AG08395 (cell line): ENCODE measurements around the gene ZDHHC3.

ENCODE experiments used
- DNase-seq: peaks from one replicate; pipeline ENCODE4 v3.0.0; 2012; ENCODE audit warnings: mixed read lengths, low spot score

ZDHHC3 gene

DNA sequence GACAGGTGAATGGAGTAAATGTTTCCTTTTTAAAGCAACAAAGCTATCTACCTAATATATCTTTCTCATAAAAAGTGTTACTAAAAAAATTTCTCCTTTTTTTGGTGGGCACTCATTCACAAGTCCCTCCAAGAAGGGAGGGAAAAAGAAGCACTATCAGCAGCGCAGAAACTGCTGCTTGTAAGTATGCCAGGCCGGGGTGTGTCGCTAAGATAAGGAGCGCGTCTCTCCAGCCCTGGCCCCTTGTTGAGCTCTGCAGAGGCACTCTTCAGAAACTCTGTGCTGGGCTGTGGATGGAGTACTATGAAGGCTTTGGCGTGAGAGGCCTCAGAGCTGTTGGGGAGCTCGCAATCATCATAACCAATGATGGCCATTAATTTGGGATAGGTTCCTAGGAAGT is 49.1 kb downstream of the ZDHHC3 start:
- DNase-seq, result no peak

DNA sequence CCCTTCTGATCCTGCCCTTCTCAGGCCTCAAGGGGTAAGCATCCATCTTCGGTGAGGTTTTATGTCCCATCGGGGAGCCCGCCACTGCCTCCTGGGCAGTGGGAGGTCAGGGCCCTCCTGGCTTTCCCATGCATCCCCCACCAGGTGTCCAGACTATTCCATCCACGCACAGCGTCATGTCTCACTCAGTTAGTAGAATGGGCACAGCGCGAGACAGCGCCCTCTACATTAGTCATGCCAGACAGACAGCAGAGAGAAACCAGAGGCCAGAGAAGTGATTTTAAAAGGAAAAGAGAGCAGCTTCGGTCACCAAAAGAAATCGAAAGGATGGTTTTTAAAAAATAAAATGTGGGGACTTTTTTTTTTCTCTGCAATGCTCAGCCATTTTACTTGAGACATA is 49.8 kb downstream of the ZDHHC3 start:
- DNase-seq, result no peak

DNA sequence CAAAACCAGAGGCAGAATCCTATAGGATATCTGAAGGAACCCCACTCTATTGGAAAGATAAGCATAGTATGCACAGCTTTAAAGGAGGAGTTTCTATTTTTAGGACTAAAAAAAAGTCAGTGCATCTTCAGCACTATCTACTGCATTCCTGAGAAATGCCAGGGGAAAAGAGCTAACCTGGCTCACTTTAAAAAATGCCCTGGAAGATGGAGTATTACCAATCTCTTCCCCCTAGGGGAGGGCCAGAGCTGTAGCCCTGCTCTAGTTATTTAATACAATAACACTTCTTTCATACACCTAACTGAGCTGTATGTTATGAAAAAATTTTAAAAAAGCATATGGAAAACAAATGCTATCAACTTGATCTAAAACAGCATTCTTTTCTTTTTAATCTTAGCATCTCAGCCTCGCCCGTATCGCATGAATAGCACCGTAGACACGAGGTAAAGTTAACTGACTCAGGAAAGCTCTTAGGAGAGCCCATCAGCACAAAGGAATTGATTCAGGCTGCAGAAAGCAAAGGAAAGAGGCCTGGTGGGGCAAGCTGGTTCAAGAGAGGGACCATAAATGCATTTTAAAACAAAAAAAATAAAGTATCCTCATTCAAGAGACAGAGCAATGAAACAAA is 51.4 kb downstream of the ZDHHC3 start:
- DNase-seq, result peak; percentile 17

DNA sequence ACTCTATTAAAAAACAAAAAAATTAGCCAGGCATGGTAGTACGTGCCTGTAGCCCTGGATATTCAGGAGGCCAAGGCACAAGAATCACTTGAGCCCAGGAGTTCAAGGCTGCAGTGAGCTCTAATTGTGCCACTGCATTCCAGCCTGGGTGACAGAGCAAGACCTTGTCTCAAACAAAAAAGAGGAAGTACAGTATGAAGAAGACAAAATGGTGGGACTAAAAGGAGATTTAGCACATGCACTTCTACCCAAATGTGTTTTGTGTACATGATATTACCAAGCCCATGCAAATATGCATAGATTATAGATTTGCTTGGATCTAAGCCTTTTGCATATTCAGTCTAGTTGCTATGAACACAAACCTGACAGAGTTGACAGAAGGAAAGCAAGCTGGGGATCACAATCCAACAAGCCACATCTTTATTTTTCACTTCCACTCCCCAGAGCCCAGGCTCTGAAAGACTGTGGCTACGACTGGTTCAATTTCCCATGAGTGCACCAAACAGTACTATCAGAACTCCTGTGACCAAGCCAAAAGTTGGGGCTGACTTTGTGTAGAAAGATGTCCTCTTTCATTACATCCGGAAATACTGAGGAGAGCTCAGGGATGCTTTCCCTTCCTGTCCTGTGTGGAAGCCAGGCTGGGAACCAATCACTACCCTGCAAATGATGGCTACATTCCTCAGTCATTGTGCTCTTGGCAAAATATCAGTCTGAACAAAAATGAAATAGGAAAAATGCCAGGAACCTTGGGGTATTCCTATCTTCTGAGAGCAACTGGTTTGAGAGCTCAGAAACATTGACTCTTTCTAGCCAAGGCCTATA is 52.1 kb downstream of the ZDHHC3 start:
- DNase-seq, result peak; percentile 66

DNA sequence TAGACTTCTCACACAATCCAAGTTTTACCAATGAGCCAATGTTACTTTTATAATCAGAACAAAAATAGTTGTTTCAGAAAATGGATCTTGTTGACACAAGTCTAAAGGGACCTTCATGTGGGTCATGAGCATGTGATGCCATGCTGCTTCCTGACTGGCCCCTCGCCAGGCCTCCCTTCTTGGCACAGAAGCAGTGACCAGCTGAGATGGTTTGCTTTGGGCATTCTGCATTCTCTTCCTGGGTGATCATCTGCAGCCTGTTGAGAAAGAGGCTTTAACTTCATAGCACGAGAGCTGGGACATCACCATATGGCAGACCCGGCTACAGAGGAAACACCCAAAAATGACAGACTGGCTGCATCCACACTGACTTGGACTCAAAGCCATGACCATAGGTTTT is 55.9 kb downstream of the ZDHHC3 start:
- no peak for DNase-seq

DNA sequence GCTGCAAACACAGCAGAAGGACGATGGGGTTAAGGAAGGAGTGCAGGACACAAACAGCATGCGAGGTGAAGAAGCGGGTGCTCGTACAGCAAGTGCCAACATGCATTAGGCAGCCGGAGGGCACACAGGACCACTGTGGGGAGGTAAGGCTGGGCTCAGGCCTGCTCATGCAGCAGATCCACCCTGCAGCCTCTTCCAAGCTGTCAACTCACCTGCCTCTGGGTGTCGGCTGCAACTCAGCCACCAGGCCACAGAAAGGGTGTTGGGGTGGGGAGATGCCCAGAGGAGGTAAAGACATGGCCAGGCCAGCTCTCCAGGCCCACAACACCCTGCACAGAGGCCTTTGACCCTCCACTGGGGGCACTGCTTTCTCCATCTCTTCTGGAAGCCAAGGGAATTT is 57.4 kb downstream of the ZDHHC3 start:
- DNase-seq, result no peak

DNA sequence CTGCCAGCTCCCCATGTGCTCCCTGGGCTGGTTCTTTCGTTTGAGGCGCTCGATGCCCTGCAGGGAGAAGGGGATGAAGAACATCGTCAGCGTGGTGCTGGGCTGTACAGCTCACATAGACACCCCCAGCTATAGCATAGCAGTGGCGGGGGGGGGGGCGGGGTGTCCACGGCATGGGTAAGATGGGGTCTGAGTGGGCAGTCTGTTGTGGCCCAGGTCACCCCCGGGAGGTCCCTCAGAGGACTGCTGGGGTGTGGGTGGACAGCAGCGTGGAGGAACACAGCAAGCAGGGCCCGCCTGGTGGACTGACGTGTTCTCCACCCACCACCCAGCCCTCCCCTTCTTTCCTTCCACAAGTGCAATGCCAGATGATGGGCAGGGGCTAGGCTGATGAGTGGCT is 57.9 kb downstream of the ZDHHC3 start:
- DNase-seq, result no peak

DNA sequence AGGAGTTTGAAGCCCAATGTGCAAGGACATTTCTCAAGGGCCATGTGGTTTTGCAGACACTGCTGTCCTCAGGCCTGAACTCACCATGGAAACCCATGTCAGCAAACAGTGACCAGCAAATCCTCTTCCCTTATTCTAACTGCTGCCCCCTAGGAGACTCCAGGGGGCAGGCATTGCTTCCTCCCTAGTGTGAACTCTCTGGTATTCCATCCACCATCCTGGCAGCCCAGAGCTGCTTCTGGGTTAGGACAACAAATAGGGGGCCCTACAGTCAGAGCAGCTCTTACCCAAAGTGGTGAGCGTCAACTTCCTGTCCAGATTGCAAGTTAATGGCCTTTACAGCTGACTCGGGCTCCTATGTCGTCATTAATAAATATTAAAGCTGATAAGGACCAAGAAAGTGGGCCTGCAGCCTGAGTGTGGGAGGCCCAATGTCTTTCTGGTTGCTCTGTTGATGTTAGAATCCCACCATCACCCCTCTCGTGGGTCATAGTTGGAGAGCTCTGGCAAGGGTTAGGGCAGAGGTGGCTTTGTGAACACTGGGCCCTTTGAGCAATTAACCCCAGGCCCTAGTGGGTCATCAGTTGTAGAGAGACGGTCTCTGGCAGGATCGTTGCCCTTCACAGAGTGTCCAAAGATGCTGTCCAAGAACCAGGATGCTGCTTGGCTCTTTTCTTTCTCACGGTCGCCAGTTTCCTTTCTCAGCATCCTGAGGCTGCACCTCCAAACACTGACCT is 60.1 kb downstream of the ZDHHC3 start:
- DNase-seq, result peak; percentile 27

DNA sequence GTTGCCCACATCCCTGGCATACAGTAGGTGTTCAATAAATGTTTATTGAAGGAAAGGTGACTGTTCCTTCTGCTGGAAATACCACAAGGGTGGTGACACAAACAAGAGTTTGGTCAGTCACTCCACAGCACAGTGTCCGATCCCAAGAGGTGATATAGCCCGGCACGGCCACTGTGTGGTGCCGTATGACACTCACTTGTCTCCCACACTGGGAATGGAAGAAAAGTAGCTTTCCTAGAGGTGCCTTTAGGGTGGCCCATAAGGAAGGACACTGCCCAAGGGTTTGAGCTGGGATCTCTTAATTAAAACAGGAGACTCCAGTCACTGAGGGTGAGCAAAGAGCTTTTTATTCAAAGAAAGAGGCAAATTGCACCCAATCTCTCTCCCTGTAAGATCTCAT is 61.0 kb downstream of the ZDHHC3 start:
- peak; percentile 41 for DNase-seq

DNA sequence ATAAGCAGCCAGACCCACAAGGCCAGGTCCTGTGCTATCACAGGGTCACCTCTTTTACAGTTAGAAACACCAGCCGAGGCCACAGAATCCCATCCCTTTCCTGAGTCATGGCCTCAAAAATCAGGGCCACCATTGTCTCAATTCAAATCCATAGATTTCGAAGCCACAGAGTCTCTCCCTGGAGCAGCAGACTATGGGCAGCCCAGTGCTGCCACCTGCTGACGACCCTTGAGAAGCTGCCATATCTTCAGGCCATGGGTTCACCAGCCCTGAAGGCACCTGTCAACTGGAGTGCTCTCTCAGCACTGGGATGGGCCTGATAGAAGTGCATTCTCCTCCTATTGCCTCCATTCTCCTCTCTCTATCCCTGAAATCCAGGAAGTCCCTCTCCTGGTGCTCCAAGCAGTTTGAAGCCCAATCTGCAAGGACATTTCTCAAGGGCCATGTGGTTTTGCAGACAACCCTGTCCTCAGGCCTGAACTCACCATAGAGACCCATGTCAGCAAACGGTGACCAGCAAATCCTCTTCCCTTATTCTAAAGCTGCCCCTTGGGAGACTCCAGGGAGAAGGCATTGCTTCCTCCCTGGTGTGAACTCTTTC is 62.0 kb downstream of the ZDHHC3 start:
- DNase-seq, result peak; percentile 82

DNA sequence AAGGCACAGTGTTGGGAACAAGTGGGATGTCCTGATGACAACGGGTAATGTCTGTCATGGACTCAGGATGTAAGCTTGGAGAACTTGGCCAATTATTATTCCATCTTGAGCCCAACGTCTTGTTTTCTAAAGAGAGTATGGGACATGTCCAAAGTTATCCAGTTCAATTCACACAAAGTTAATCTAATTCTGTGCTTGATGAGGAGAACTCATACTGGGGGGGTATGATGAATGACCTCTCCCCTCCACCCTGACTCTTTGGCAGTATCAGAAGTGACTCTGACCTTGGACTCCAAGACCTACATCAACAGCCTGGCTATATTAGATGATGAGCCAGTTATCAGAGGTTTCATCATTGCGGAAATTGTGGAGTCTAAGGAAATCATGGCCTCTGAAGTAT is 65.3 kb downstream of the ZDHHC3 start:
- no peak for DNase-seq

DNA sequence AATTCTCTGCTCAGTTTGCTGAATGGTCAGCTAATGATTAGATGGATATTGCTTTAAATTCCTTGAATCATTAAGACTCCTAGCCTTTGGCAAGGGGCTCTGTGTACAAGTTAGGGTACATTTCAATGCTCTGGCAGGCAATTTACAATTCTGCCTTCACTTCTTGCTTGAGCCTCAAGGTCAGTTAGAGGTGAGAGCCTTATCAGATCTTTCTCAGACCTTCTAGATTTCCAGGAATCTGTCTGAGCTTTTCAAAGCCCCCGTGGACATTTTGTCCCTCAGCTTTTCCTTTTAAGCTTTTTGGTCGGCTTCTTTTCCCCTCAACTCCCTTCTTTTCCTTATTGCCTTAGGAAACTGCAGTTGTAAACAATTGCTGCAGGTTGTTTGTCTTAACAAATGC is 66.9 kb downstream of the ZDHHC3 start:
- no peak for DNase-seq

DNA sequence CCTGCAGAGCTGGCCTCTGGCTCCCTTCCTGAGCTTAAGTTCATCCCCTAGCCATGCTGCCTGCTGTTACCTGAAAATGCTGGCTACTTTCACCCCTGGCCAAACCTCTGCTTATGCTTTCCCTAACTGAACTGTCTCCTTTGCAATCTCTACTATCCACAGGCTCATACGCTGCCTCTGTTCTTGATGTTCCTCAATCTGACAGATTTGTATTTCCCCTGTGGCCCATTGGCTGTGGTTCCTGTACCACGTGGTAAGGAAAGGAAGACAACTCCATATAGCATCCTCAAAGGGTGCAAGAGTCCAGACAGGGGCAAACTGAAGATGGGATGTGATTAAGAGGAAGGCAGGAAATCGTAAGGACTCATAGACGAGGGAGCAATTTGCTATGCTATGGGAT is 68.4 kb downstream of the ZDHHC3 start:
- no peak for DNase-seq

DNA sequence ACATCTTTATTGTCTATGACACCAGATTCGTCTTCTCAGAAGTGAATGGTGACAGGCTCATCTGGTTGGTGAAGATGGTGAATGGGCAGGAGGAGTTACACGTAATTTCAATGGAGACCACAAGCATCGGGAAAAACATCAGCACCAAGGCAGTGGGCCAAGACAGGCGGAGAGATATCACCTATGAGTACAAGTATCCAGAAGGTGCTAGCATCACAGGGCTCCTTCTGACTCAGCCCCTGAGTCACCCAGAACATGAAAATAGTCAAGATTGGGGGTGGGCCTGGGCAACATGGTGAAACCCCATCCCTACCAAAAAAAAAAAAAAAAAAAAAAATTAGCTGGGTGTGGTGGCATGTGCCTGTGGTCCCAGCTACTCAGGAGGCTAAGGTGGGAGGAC is 69.0 kb downstream of the ZDHHC3 start:
- DNase-seq, result no peak

DNA sequence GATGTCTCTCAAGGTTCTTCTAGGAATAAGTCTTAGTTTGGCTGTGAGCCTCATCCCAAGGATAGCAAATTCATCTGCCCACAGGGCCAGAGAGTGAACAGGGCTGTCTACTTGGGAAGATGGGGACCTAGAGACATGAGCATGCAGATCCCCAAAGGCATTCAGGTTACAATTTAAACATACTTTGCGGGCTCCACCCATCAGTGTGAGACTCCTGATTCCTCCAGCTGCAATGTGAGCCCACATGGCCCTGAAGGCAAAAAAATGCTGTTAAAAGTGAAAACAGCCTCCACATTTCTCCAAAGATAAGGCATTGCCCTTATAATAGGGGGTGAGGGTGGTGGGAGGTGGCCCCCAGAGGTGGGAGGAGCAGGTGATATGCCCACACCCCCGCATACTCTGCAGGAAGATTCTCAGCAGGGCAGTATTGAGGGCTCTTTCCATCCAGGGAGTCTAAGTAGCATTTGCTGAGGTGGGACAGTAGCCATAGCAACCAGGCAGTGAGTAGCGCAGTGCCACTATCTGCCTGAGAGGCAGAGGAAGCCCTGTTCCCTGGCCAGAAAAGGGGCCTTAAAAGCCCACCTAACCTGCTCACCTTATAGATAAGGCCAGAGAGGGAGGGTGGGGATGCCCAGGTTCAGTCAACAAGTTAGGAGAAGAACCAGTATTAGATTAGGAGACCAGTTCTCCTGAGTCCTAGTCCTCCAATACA is 70.4 kb downstream of the ZDHHC3 start:
- DNase-seq, result no peak

DNA sequence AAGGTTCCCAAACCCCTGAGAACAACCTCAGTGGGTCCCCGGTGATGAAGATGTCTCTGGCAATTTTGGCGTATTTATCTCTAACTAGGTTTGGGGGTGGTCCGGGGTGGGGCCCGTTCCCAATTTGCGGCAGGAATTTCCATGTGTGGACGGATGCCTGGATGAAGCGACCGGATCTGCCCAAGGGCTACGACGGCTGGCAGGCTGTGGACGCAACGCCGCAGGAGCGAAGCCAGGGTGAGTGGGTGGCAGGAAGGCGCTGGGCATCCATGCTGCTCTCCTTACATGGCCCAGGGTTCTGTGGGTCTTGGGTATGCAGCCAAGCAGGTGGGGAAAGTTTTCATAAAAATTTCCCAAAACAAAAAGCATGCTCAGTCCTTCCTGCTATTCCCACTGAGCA is 72.2 kb downstream of the ZDHHC3 start:
- no peak for DNase-seq

DNA sequence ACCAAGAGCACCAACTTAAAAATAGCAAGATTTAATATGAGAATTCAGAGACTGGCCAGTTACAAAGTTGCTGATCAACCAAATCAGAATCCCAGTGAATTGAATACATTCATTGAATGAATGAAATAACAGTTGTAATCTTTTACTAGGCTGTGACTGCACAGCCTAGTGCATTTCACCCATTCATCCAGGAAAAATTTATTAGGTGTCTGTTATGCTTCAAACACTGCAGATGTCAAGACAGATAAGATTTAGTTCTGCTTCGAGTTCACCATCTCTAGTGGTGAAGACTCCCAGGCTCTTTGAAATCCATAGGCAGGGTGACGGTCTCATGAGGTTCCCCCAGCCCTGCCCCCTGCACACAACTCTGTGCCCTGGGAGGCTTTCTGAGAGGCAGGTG is 72.7 kb downstream of the ZDHHC3 start:
- no peak for DNase-seq

DNA sequence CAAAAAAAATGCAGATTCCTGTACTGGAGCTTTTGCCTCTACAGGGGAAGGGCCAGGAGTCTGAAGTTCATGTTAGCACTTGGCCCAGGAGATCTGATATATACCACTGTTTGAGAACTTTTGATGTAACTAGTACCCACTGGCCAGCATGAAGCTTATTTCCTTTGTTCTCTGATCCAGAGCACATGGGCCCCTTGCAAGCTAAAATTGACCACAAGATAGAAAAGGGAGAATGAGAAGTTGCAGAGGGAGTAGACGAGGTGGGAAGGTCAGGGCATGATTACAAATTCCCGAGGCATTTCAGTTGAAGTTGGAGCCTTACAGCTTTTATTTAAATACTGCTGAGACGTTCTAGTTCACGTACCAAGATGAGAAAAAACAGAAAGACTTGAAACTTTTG is 73.3 kb downstream of the ZDHHC3 start:
- DNase-seq, result no peak

DNA sequence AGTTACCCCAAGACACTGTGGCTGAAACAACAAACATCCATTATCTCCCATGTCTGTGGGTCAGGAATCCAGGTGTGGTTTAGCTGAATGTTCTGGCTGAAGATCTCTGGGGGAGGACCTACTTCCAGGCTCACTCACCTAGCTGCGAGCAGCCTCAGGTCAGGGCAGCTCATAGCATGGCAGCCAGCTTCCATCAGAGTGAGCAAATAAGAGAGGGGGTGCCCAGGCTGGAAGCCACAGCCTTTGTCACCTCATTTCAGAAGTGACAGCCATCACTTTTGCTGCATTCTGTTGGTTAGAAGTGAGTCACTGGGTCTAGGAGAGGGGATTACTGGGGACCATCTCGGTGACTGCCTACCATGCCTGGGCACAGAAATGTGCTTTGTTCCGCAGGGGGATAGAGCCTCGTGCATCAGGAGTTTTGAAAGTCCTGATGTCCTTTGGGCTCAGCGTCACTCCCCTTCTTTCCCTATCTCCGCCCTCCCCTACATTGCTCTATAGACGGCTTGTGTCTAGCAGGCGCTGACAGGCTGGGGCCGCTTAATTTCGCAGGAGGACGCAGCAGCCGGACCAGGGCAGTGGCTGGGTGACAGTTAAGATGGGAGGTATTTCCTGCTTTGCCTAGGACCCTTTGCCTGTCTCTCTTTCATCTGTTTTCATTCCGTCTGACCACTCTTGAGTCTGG is 76.1 kb downstream of the ZDHHC3 start:
- no peak for DNase-seq

DNA sequence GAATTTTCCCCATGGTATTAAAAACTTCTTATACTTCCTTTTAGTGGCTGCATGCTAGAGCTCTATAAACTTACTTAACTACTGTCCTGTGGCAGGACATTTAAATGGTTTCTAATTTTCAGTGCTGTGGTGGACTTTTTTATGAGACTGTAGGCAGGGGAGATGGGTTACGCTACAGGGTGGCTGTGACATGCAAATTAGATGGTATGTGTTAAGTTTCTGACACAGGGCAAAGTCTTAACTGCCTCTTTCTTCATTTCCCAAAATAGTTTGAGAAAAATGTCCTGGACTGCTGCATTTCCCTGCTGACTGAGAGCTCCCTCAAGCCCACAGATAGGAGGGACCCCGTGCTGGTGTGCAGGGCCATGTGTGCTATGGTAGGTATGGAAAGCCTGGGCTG is 79.5 kb downstream of the ZDHHC3 start:
- no peak for DNase-seq

DNA sequence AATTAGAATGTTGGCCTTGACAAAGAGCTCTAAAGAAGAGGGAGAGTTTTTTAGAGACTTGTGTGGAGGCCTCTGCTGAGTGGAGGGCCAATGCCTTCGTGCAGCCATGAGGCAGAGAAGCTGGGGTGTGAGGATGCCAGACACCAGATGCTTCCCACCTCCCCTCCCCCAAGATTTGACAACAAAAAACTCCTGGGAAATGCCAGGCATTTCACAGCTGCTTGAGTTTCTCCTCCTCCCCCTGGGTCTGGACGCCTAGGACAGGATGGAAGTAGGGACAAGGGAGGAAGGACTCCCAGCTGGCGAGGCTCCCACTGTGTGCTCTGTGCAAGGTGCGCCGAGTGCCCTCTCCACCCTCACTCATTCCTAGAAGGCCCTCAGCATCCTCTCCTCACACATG is 81.5 kb downstream of the ZDHHC3 start:
- no peak for DNase-seq

DNA sequence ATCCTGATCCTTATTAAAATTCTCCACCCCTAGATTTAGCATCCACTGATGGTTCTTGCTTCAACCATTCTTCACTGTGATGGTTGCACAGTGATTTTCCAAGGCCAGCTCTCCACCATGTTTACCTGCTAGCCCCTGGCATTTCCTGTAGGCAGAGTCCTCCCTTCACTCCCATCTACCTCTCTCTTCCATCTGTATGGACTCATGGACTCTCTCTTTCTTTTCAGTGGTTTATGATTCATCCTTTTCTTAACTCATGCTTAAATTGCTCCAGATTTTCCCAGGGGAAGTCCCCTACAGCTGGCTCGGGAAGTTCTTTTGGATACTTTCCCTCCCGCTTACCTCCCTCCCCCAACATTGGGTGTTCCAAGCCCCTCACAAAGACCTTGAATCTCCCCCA is 82.9 kb downstream of the ZDHHC3 start:
- DNase-seq, result peak; percentile 61
